HL-60 (cell line): ENCODE data around the gene ATXN3L.

Experiments used
- DNase-seq, 2 experiments: peaks; one replicate each; pipeline ENCODE4 v3.0.0-alpha.2; 2010 to 2020; ENCODE audit warnings: low read depth in 1 of 2, low spot score in 1 of 2
- H3K27ac ChIP-seq: fragments of 250-450 bp; sonication (Bioruptor Pico); replicated peaks from 2 replicates; pipeline ENCODE4 v1.5.1; 2020; ENCODE audit warnings: mild to moderate bottlenecking, moderate library complexity
- H3K27me3 ChIP-seq: fragments of 250-450 bp; sonication (Bioruptor Pico); 2 replicates; pipeline ENCODE4 v1.5.1; 2021; ENCODE audit warnings: mild to moderate bottlenecking, moderate library complexity; ENCODE audit not compliant: insufficient read depth, poor library complexity, severe bottlenecking
- H3K4me3 ChIP-seq: replicated peaks from 2 replicates; pipeline ENCODE4 v1.5.1; 2011; ENCODE audit warnings: mild to moderate bottlenecking, control low read depth, low read length; ENCODE audit not compliant: insufficient read depth
- GABPA ChIP-seq: IDR thresholded peaks from 2 replicates; pipeline ENCODE4 v1.6.1; 2012; ENCODE audit warnings: low read depth
- POLR2AphosphoS5 ChIP-seq: IDR thresholded peaks from 2 replicates; pipeline ENCODE4 v1.6.1; 2012; ENCODE audit warnings: low read depth
- SPI1 ChIP-seq: IDR thresholded peaks from 2 replicates; pipeline ENCODE4 v1.6.1; 2012; ENCODE audit warnings: low read depth, mild to moderate bottlenecking, borderline replicate concordance
- TF ChIP-seq, protein P1 (sequence below): IDR thresholded peaks from 2 replicates; pipeline ENCODE4 v1.6.1; 2012; ENCODE audit warnings: low read depth; ENCODE audit not compliant: insufficient replicate concordance
- TF ChIP-seq, protein P2 (sequence below): IDR thresholded peaks from one replicate; pipeline ENCODE4 v1.5.1; 2011; ENCODE audit warnings: low read length, control low read depth, inconsistent platforms; ENCODE audit not compliant: insufficient read depth

ATXN3L gene

DNA sequence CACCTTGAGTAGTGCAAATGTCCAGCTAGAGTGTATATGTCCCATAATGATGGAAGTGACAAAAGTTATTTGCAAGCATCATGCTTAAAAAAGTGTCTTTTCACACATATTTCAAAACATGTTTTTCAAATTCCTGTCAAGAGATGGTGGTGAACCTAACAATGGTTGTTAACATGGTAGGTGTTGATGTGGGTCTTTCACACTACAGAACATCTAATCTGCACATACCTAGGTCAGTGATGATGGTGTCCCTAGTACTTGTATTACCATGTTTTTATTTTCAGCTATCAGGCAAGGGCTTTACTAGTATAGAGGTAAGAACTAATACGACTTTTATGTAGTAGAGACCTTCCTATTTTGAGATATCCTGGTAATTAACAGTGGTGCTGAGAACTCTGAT, 3.4 kb upstream of the ATXN3L start:
- H3K4me3 ChIP-seq, result no peak overlapping the region
- H3K27me3 ChIP-seq, result peaks cover 3% of the 10 kb centered on the region
- no peak for DNase-seq
- TF ChIP-seq SPI1 (no peak), POLR2AphosphoS5 (no peak)
- TF ChIP-seq, protein P1, sequence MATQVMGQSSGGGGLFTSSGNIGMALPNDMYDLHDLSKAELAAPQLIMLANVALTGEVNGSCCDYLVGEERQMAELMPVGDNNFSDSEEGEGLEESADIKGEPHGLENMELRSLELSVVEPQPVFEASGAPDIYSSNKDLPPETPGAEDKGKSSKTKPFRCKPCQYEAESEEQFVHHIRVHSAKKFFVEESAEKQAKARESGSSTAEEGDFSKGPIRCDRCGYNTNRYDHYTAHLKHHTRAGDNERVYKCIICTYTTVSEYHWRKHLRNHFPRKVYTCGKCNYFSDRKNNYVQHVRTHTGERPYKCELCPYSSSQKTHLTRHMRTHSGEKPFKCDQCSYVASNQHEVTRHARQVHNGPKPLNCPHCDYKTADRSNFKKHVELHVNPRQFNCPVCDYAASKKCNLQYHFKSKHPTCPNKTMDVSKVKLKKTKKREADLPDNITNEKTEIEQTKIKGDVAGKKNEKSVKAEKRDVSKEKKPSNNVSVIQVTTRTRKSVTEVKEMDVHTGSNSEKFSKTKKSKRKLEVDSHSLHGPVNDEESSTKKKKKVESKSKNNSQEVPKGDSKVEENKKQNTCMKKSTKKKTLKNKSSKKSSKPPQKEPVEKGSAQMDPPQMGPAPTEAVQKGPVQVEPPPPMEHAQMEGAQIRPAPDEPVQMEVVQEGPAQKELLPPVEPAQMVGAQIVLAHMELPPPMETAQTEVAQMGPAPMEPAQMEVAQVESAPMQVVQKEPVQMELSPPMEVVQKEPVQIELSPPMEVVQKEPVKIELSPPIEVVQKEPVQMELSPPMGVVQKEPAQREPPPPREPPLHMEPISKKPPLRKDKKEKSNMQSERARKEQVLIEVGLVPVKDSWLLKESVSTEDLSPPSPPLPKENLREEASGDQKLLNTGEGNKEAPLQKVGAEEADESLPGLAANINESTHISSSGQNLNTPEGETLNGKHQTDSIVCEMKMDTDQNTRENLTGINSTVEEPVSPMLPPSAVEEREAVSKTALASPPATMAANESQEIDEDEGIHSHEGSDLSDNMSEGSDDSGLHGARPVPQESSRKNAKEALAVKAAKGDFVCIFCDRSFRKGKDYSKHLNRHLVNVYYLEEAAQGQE, result no peak
- H3K27ac ChIP-seq, result no peak overlapping the region

DNA sequence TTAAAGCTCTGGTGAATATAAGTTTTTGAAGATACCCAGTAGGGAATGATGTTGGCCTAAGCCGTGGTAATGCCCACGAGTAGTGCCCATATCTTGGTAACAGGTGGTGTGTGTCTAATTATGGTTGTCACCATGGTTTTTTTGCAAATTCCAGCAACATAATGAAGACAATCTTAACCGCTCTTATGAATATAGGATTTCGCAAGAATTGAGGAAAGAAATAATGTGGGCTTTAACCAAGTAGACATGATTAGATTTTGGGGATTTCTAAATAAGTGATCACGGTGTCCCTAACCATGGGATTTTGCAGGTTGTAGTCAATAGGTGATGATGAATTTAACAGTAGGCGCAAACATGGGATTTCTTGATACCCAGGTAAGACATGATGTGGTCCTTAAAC, 2.5 kb downstream of the ATXN3L start:
- DNase-seq, result no peak

DNA sequence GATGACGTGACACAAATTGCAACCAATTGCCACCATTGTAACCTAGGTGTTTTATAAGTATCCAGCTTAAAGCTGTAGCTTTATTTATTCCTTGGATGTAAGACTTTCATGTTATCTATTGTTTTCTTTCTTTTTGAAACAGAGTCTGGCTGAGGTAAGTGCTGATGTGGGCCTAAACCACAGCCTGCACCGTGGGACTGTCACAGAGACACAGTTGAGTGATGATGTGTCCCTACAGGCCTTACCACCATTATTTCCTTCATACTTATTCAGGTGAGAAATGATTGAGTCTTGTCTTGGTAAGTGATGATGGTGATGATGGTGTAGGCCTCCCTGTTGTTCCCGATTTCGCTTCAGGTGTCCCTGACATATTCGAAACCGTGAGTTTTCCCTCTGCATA, 8.3 kb downstream of the ATXN3L start:
- Histone ChIP-seq H3K4me3 (no peak overlapping the region), H3K27ac (no peak overlapping the region), H3K27me3 (no peaks in the 10 kb centered on the region)
- no peak for DNase-seq
- TF ChIP-seq, protein P1, result no peak
- TF ChIP-seq POLR2AphosphoS5 (no peak), SPI1 (no peak), GABPA (no peak)
- TF ChIP-seq, protein P2, sequence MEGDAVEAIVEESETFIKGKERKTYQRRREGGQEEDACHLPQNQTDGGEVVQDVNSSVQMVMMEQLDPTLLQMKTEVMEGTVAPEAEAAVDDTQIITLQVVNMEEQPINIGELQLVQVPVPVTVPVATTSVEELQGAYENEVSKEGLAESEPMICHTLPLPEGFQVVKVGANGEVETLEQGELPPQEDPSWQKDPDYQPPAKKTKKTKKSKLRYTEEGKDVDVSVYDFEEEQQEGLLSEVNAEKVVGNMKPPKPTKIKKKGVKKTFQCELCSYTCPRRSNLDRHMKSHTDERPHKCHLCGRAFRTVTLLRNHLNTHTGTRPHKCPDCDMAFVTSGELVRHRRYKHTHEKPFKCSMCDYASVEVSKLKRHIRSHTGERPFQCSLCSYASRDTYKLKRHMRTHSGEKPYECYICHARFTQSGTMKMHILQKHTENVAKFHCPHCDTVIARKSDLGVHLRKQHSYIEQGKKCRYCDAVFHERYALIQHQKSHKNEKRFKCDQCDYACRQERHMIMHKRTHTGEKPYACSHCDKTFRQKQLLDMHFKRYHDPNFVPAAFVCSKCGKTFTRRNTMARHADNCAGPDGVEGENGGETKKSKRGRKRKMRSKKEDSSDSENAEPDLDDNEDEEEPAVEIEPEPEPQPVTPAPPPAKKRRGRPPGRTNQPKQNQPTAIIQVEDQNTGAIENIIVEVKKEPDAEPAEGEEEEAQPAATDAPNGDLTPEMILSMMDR, result no peak

More for the DNA sequence above, 2.5 kb downstream of the ATXN3L start:
- TF ChIP-seq, protein P1, result no peak
- TF ChIP-seq POLR2AphosphoS5 (no peak), GABPA (no peak), SPI1 (no peak)
- TF ChIP-seq, protein P2, result no peak
- Histone ChIP-seq H3K27me3 (no peaks in the 10 kb centered on the region), H3K27ac (no peak overlapping the region), H3K4me3 (no peak overlapping the region)

DNA sequence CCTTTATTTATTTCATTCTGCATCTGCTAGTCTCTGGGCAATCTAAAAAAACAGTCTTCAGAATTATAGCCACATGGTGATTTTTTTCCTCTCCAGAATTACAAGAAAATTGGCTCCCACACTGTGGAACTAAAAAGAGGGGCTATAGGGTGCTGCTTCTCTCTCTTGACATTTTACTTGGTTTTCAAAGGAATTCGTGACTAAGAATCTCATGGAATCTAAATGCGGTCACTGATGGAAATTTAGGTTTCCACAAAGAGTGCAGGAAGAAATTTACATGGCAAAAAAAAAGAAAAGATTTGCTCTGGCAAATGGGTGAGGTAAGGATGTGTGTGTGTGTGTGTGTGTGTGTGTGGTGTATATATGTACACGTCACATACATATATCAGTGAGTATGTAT, 10.2 kb downstream of the ATXN3L start:
- H3K27ac ChIP-seq, result no peak overlapping the region
- DNase-seq, result no peak
- H3K27me3 ChIP-seq, result no peaks in the 10 kb centered on the region
- H3K4me3 ChIP-seq, result no peak overlapping the region
- no peak for TF ChIP-seq POLR2AphosphoS5
- TF ChIP-seq, protein P1, result no peak
- TF ChIP-seq, protein P2, result no peak
- TF ChIP-seq GABPA, result no peak
- TF ChIP-seq SPI1, result no peak
